GM23248 (cell line): ENCODE results near the gene L3MBTL1. TPM values are rescaled to one million over a fixed set of nuclear protein-coding genes. Genes with fewer than 3 reads are reported as not detected.

Experiments
- DNase-seq: peaks from one replicate; pipeline ENCODE4 v3.0.0-alpha.2; 2015
- H2AFZ ChIP-seq: fragments of 200-600 bp; sonication (generic); 2 replicates; pipeline ENCODE4 v1.6.1; 2016; ENCODE audit warnings: antibody characterized with exemption
- H3F3A ChIP-seq: fragments of 200-600 bp; sonication (generic); 2 replicates; pipeline ENCODE4 v1.6.1; 2016; ENCODE audit warnings: mild to moderate bottlenecking, antibody characterized with exemption, mixed run types; ENCODE audit not compliant: insufficient read depth
- H3K27ac ChIP-seq: fragments of 200-600 bp; sonication (generic); 2 replicates; pipeline ENCODE4 v1.5.1; 2016; ENCODE audit warnings: mild to moderate bottlenecking
- H3K27me3 ChIP-seq: fragments of 200-600 bp; sonication (generic); replicated peaks from 2 replicates; pipeline ENCODE4 v1.6.1; 2016; ENCODE audit warnings: mild to moderate bottlenecking; ENCODE audit not compliant: insufficient read depth
- H3K36me3 ChIP-seq: fragments of 200-600 bp; sonication (generic); 2 replicates; pipeline ENCODE4 v1.6.1; 2016; ENCODE audit warnings: low read depth, mild to moderate bottlenecking
- H3K4me1 ChIP-seq: fragments of 200-600 bp; sonication (generic); 2 replicates; pipeline ENCODE4 v1.6.1; 2016; ENCODE audit warnings: mild to moderate bottlenecking; ENCODE audit not compliant: insufficient read depth
- H3K4me2 ChIP-seq: fragments of 200-600 bp; sonication (generic); one replicate; pipeline ENCODE4 v1.6.1; 2016; ENCODE audit warnings: mild to moderate bottlenecking; ENCODE audit not compliant: unreplicated experiment
- H3K4me3 ChIP-seq: fragments of 200-600 bp; sonication (generic); 2 replicates; pipeline ENCODE4 v1.5.1; 2016; ENCODE audit warnings: mild to moderate bottlenecking
- H3K79me2 ChIP-seq: fragments of 200-600 bp; sonication (generic); 2 replicates; pipeline ENCODE4 v1.6.1; 2016; ENCODE audit warnings: mild to moderate bottlenecking; ENCODE audit not compliant: insufficient read depth
- H3K9ac ChIP-seq: fragments of 200-600 bp; sonication (generic); 2 replicates; pipeline ENCODE4 v1.6.1; 2016; ENCODE audit warnings: mild to moderate bottlenecking
- H3K9me2 ChIP-seq: fragments of 200-600 bp; sonication (generic); 2 replicates; pipeline ENCODE4 v1.6.1; 2016; ENCODE audit warnings: mixed run types, mild to moderate bottlenecking, moderate library complexity; ENCODE audit not compliant: insufficient read depth
- H3K9me3 ChIP-seq: fragments of 200-600 bp; sonication (generic); one replicate; pipeline ENCODE4 v1.6.1; 2017; ENCODE audit warnings: low read depth
- H4K20me1 ChIP-seq: fragments of 200-600 bp; sonication (generic); 2 replicates; pipeline ENCODE4 v1.6.0; 2016; ENCODE audit not compliant: insufficient read depth
- EZH2 ChIP-seq: fragments of 200-600 bp; sonication (generic); IDR thresholded peaks from 2 replicates; pipeline ENCODE4 v1.6.1; 2018; ENCODE audit warnings: antibody characterized with exemption, mild to moderate bottlenecking; ENCODE audit not compliant: insufficient read depth, poor library complexity, severe bottlenecking
- EZH2phosphoT487 ChIP-seq: fragments of 200-600 bp; sonication (generic); IDR thresholded peaks from 2 replicates; pipeline ENCODE4 v1.6.1; 2018; ENCODE audit warnings: antibody characterized with exemption, moderate library complexity, mild to moderate bottlenecking, low read depth; ENCODE audit not compliant: insufficient read depth
- WGBS, 2 experiments: methylation state at CpG; one replicate each; pipeline ENCODE4 v1.1.6; 2015 to 2017; ENCODE audit warnings: low lambda C conversion rate in 2 of 2, low coverage in 1 of 2; ENCODE audit errors: missing lambda C conversion rate in 2 of 2; 5-methylcytosine and 5-hydroxymethylcytosine counted together
- in situ Hi-C: fragments of 300-500 bp; cut with MboI; formaldehyde crosslinking; loops from 2 replicates; pipeline ENCODE4 v1.15.0; 2020
- polyA plus RNA-seq: library from polyadenylated mRNA; unstranded; fragments of >200 nt; fragmentation: Nextera tagmentation; extraction: Ambion mirVana; gene quantifications from 2 replicates; pipeline ENCODE4 v1.2.1, GENCODE V29; 2016
- total RNA-seq: library from RNA; depleted of rRNA; stranded (reverse); fragments of >200 nt; shearing (Covaris generic); gene quantifications from 2 replicates; pipeline ENCODE4 v1.2.3, GENCODE V29; 2014; rRNA removed

L3MBTL1 gene
- total RNA-seq = 0.22 and 1.3 TPM in 2 replicates
- polyA plus RNA-seq = 0.29 and 0.35 TPM in 2 replicates

- H2AFZ ChIP-seq = peak within 1 kb of the TSS; percentile 77
- in situ Hi-C loops = no loop called here
- H3K79me2 ChIP-seq = no peaks in the 10 kb centered on the region
- H3K27ac ChIP-seq = no peak within 1 kb of the TSS
- no peaks in the 10 kb centered on the region for H3K9me3 ChIP-seq
- WGBS, 2 experiments = 12% methylated on average over 62 to 65 of the region's 95 CpGs
- H3F3A ChIP-seq = no peaks in the 10 kb centered on the region
- peaks cover 27% of the 10 kb centered on the region for H3K27me3 ChIP-seq
- no peaks in the 10 kb centered on the region for H3K9me2 ChIP-seq
- H3K4me3 ChIP-seq = peak within 1 kb of the TSS; percentile 77
- peak within 1 kb of the TSS; percentile 83 for H3K4me2 ChIP-seq
- peak within 1 kb of the TSS; percentile 37; the same call in 1 of the 2 replicates for H3K9ac ChIP-seq
- no peaks in the 10 kb centered on the region for H3K36me3 ChIP-seq
- DNase-seq = peak; percentile 49
- no peaks in the 10 kb centered on the region for H4K20me1 ChIP-seq
- TF ChIP-seq EZH2phosphoT487 (no peak), EZH2 (no peak)
- no peaks in the 10 kb centered on the region for H3K4me1 ChIP-seq
Observed at GRCh38 chr20:43507150-43508080, at the start of gene L3MBTL1. L3MBTL1 (plus strand) TSS chr20:43507697; CDS start chr20:43513504, 5,807 bp downstream.

- no peak for DNase-seq
- Histone ChIP-seq H3K79me2 (peaks cover 56% of the 10 kb centered on the region), H4K20me1 (peaks cover 25% of the 10 kb centered on the region; the same call in 1 of the 2 replicates), H3K9me2 (no peaks in the 10 kb centered on the region), H3K4me1 (peaks cover 17% of the 10 kb centered on the region; the same call in 1 of the 2 replicates), H3K27ac (peak overlapping the region; percentile 100), H3F3A (peaks cover 35% of the 10 kb centered on the region), H3K36me3 (peaks cover 45% of the 10 kb centered on the region), H3K4me2 (peak overlapping the region; percentile 94), H3K27me3 (no peaks in the 10 kb centered on the region), H3K4me3 (peak overlapping the region; percentile 94), H3K9ac (peak overlapping the region; percentile 100), H3K9me3 (no peaks in the 10 kb centered on the region), H2AFZ (no peak overlapping the region)
- in situ Hi-C loops = no loop called here
- 1 to 2% methylated on average over 13 to 18 of the region's 41 CpGs for WGBS, 2 experiments
- TF ChIP-seq EZH2phosphoT487 = no peak
Observed at GRCh38 chr20:43458422-43458924, 49.0 kb upstream of the L3MBTL1 start.

- Histone ChIP-seq H3K4me2 (peak overlapping the region; percentile 94), H3K36me3 (peaks cover 53% of the 10 kb centered on the region), H3K79me2 (peaks cover 64% of the 10 kb centered on the region), H3K27me3 (no peaks in the 10 kb centered on the region), H3K9me2 (no peaks in the 10 kb centered on the region), H2AFZ (no peak overlapping the region), H3K4me3 (peak overlapping the region; percentile 94), H4K20me1 (peaks cover 33% of the 10 kb centered on the region; the same call in 1 of the 2 replicates), H3K27ac (peak overlapping the region; percentile 100), H3F3A (peaks cover 43% of the 10 kb centered on the region), H3K9ac (peak overlapping the region; percentile 100), H3K4me1 (peaks cover 17% of the 10 kb centered on the region; the same call in 1 of the 2 replicates), H3K9me3 (no peaks in the 10 kb centered on the region)
- DNase-seq = peak; percentile 38
- TF ChIP-seq EZH2 (no peak), EZH2phosphoT487 (no peak)
- in situ Hi-C loops = no loop called here
- 48 to 51% methylated on average over 12 of the region's 12 CpGs for WGBS, 2 experiments
Observed at GRCh38 chr20:43459022-43459942, 48.2 kb upstream of the L3MBTL1 start.
